ENCODE data around the gene BMPER. TPM values are rescaled to one million over a fixed set of nuclear protein-coding genes. Genes with fewer than 3 reads are reported as not detected.

BMPER gene
- total and polyA plus RNA-seq, 10 of the 15 experiments (the other 5 are each of a cell fraction or from before 2014, with no cell fraction given) = 0.02 to 0.08 TPM; not detected in 8

- no peak for ATAC-seq
- 39% methylated on average over 3 of the region's 3 CpGs for WGBS (ENCODE audit: insufficient coverage, insufficient replicate concordance, low lambda C conversion rate, missing lambda C conversion rate)
- Histone ChIP-seq H3K36me3 (ENCODE audit: control insufficient read depth in 2 of 2, insufficient read depth in 2 of 2, low read length in 1 of 2) (no peaks in the 10 kb centered on the region), H3K4me3 (no peak overlapping the region), H3K79me2 (ENCODE audit: control insufficient read depth, insufficient read depth, low read length) (no peaks in the 10 kb centered on the region), H3K27ac (ENCODE audit: control insufficient read depth, insufficient read depth) (no peak overlapping the region), H3K27me3 (replicated peaks in 1 of 2; ENCODE audit: control insufficient read depth in 2 of 2, insufficient read depth in 2 of 2, low read length in 1 of 2) (no peaks in the 10 kb centered on the region; a peak in 1 of 4 replicates), H3K9ac (ENCODE audit: control insufficient read depth, insufficient read depth, low read length) (no peak overlapping the region), H3K4me2 (ENCODE audit: control insufficient read depth, insufficient read depth) (no peak overlapping the region), H4K20me1 (ENCODE audit: control insufficient read depth, insufficient read depth) (no peaks in the 10 kb centered on the region), H2AFZ (ENCODE audit: control insufficient read depth, low read depth, low read length) (no peak overlapping the region), H3K4me1 (ENCODE audit: control insufficient read depth, insufficient read depth, low read length) (no peaks in the 10 kb centered on the region), H3K9me3 (replicated peaks; ENCODE audit: control insufficient read depth, insufficient read depth, low read length) (no peaks in the 10 kb centered on the region)
- intact Hi-C loops (cut with micrococcal nuclease; ENCODE audit: unreplicated experiment) (no loop called here), in situ Hi-C loops (cut with MboI) (no loop called here)
- RAD21 ChIA-PET (ENCODE audit: unreplicated experiment) = no interaction called here
- POLR2A ChIA-PET = no interaction called here
- TF ChIP-seq NFYB (IDR thresholded peaks at IDR 0.05; ENCODE audit: insufficient read depth, low read depth, low read length) = no peak
- TF ChIP-seq PBX3 (IDR thresholded peaks at IDR 0.05; ENCODE audit: insufficient replicate concordance, low read depth, low read length) = no peak
- TF ChIP-seq DPF2 (IDR thresholded peaks at IDR 0.05) = no peak
- no peak for TF ChIP-seq WRNIP1 (IDR thresholded peaks at IDR 0.05; ENCODE audit: borderline replicate concordance, low read depth, low read length)
- TF ChIP-seq CBX5 (IDR thresholded peaks at IDR 0.05; ENCODE audit: low read depth) = no peak
- no peak for TF ChIP-seq TARDBP (IDR thresholded peaks at IDR 0.05; ENCODE audit: borderline replicate concordance)
- TF ChIP-seq SIX5 (IDR thresholded peaks at IDR 0.05; ENCODE audit: low read depth, low read length, severe bottlenecking) = no peak
- no peak for TF ChIP-seq EZH2 (IDR thresholded peaks at IDR 0.05; ENCODE audit: borderline replicate concordance, control insufficient read depth, low read depth, low read length)
- TF ChIP-seq RAD21 (IDR thresholded peaks at IDR 0.05; ENCODE audit: insufficient read depth, low read depth, low read length) = no peak
- no peak for TF ChIP-seq STAT1 (conservative IDR thresholded peaks at IDR 0.05)
- no peak for TF ChIP-seq SMARCA5 (IDR thresholded peaks at IDR 0.05)
- no peak for TF ChIP-seq SPI1 (IDR thresholded peaks at IDR 0.05; ENCODE audit: borderline replicate concordance, insufficient read depth, low read depth, low read length)
- TF ChIP-seq SREBF2 (IDR thresholded peaks at IDR 0.05; ENCODE audit: low read length) = no peak
- no peak for TF ChIP-seq ZNF384 (IDR thresholded peaks at IDR 0.05; ENCODE audit: borderline replicate concordance, low read depth, low read length)
- TF ChIP-seq ZBTB40 (IDR thresholded peaks at IDR 0.05; ENCODE audit: borderline replicate concordance) = no peak
- no peak for TF ChIP-seq USF2 (IDR thresholded peaks at IDR 0.05; ENCODE audit: borderline replicate concordance, low read depth, low read length)
- no peak for FAIRE-seq
- DNase-seq (ENCODE audit: low read depth, low spot score) = no peak
- no TSS peak for BruUV-seq (replicated peaks)
- SMC1A ChIA-PET (ENCODE audit: uncharacterized antibody, unreplicated experiment) = no interaction called here
- CTCF ChIA-PET = no interaction called here
These were observed 187.9 kb downstream of the BMPER start for GRCh38 chr7:34093276-34093675.
